ENCODE measurements around the gene NSD1.

Gene NSD1

GRCh38 chr5:177089127-177089526, 44.4 kb upstream of the NSD1 start:
- TF ChIP-seq CTCF (IDR thresholded peaks at IDR 0.05; ENCODE audit: low read depth, low read length): no peak

GRCh38 chr5:177089825-177090641, 43.5 kb upstream of the NSD1 start:
- DNase-seq (ENCODE audit: low read depth, low spot score): no peak
- no peak overlapping the region for H3K4me3 ChIP-seq (ENCODE audit: low read depth, low read length)
- no peak for TF ChIP-seq CTCF (IDR thresholded peaks at IDR 0.05; ENCODE audit: low read depth, low read length)
- in situ Hi-C loops (cut with HindIII; ENCODE audit: low sequenced_read_pairs): no loop called here

More at GRCh38 chr5:177089127-177089526, 44.4 kb upstream of the NSD1 start:
- no peak overlapping the region for H3K4me3 ChIP-seq (ENCODE audit: low read depth, low read length)
- DNase-seq (ENCODE audit: low read depth, low spot score): no peak
- in situ Hi-C loops (cut with HindIII; ENCODE audit: low sequenced_read_pairs): no loop called here

- DNase-seq (ENCODE audit: low read depth, low spot score): no peak
- no peak for TF ChIP-seq CTCF (IDR thresholded peaks at IDR 0.05; ENCODE audit: low read depth, low read length)
- in situ Hi-C loops (cut with HindIII; ENCODE audit: low sequenced_read_pairs): no loop called here
- no peak overlapping the region for H3K4me3 ChIP-seq (ENCODE audit: low read depth, low read length)
These were observed 42.8 kb upstream of the NSD1 start for GRCh38 chr5:177090813-177091212.

- in situ Hi-C loops (cut with HindIII; ENCODE audit: low sequenced_read_pairs): no loop called here
- TF ChIP-seq CTCF (IDR thresholded peaks at IDR 0.05; ENCODE audit: low read depth, low read length): no peak
- no peak overlapping the region for H3K4me3 ChIP-seq (ENCODE audit: low read depth, low read length)
- DNase-seq (ENCODE audit: low read depth, low spot score): no peak
These were observed 42.3 kb upstream of the NSD1 start for GRCh38 chr5:177091232-177091631.

GRCh38 chr5:177092178-177093081, 41.1 kb upstream of the NSD1 start:
- in situ Hi-C loops (cut with HindIII; ENCODE audit: low sequenced_read_pairs): no loop called here

More at GRCh38 chr5:177092178-177093081, 41.1 kb upstream of the NSD1 start:
- TF ChIP-seq CTCF (IDR thresholded peaks at IDR 0.05; ENCODE audit: low read depth, low read length): no peak
- DNase-seq (ENCODE audit: low read depth, low spot score): no peak
- no peak overlapping the region for H3K4me3 ChIP-seq (ENCODE audit: low read depth, low read length)

Data from astrocyte of the spinal cord (primary cell).